Measurements from ENCODE around the gene TMEM150A. TPM values are rescaled to one million over a fixed set of nuclear protein-coding genes. Genes with fewer than 3 reads are reported as not detected.

Gene TMEM150A
- total and polyA plus RNA-seq, 2 of the 4 experiments (the other 2 are of a cell fraction) = 4.8 to 16.3 TPM

- Histone ChIP-seq H2BK20ac (ENCODE audit: low read depth, low read length) (no peak overlapping the region; the same call in 1 of the 2 replicates), H2AK5ac (ENCODE audit: low read depth, low read length) (peak overlapping the region; percentile 68), H2BK5ac (ENCODE audit: low read depth, low read length, poor library complexity, severe bottlenecking) (peak overlapping the region; percentile 29), H3K4me2 (ENCODE audit: low read depth, low read length) (no peak overlapping the region), H3K4ac (ENCODE audit: low read depth, low read length) (peak overlapping the region; percentile 63), H3K9ac (ENCODE audit: low read depth, low read length) (no peak overlapping the region), H3K9me3 (ENCODE audit: control insufficient read depth, insufficient read depth, low read length) (no peaks in the 10 kb centered on the region), H2AK9ac (replicated peaks; ENCODE audit: low read depth, low read length, poor library complexity) (peak overlapping the region; percentile 47), H3K9me1 (ENCODE audit: insufficient read depth, low read length) (peaks cover 9% of the 10 kb centered on the region; the same call in 1 of the 2 replicates), H4K91ac (ENCODE audit: insufficient read depth, low read depth, low read length) (peak overlapping the region; percentile 17; the same call in 1 of the 2 replicates), H3K4me1 (ENCODE audit: control insufficient read depth, insufficient read depth, low read length) (peaks cover 18% of the 10 kb centered on the region), H3K18ac (ENCODE audit: low read depth, low read length) (peak overlapping the region; percentile 3; the same call in 1 of the 2 replicates), H3K23ac (ENCODE audit: low read depth, low read length) (peak overlapping the region; percentile 37; the same call in 1 of the 2 replicates), H4K8ac (ENCODE audit: low read depth in 2 of 2, low read length in 2 of 2) (peak overlapping the region in 1 of 2 experiments; percentile 53; a peak in 1 of 4 replicates), H4K5ac (ENCODE audit: low read depth, low read length) (peak overlapping the region; percentile 31; the same call in 1 of the 2 replicates), H3K27ac (ENCODE audit: insufficient read depth, low read length) (peak overlapping the region; percentile 98; the same call in 1 of the 2 replicates), H2BK120ac (ENCODE audit: low read depth, low read length) (peak overlapping the region; percentile 92; the same call in 1 of the 2 replicates), H2AFZ (replicated peaks; ENCODE audit: low read length, poor library complexity) (no peak overlapping the region), H3K79me1 (ENCODE audit: low read depth in 1 of 2, low read length in 2 of 2) (peaks cover 8 to 50% of the 10 kb centered on the region in 2 experiments; a peak in 3 of 4 replicates), H3K36me3 (ENCODE audit: control insufficient read depth, insufficient read depth, low read length) (peaks cover 42% of the 10 kb centered on the region), H3K27me3 (ENCODE audit: control insufficient read depth, insufficient read depth, low read length) (no peaks in the 10 kb centered on the region), H4K20me1 (ENCODE audit: insufficient read depth, low read length) (no peaks in the 10 kb centered on the region), H2BK15ac (ENCODE audit: low read depth, low read length) (no peak overlapping the region), H3K56ac (ENCODE audit: extremely low read depth, insufficient read depth, low read length) (no peak overlapping the region), H3K4me3 (ENCODE audit: insufficient read depth, low read depth, low read length) (no peak overlapping the region), H3K14ac (replicated peaks; ENCODE audit: low read depth, low read length) (peak overlapping the region; percentile 78)
- TF ChIP-seq CTCF (conservative IDR thresholded peaks at IDR 0.05; ENCODE audit: low read depth, low read length) = peak; percentile 89
- TF ChIP-seq RAD21 (IDR thresholded peaks at IDR 0.05; ENCODE audit: low read length) = peak; percentile 95
- TF ChIP-seq MAZ (IDR thresholded peaks at IDR 0.05; ENCODE audit: borderline replicate concordance, low read depth, low read length) = no peak
- no peak for TF ChIP-seq FOS (IDR thresholded peaks at IDR 0.05; ENCODE audit: low read depth, low read length)
- no peak for TF ChIP-seq ELK1 (IDR thresholded peaks at IDR 0.05; ENCODE audit: borderline replicate concordance, low read depth, low read length)
- TF ChIP-seq MAFK (IDR thresholded peaks at IDR 0.05; ENCODE audit: low read depth, low read length) = peak; percentile 29; the same call in 1 of the 2 replicates
- TF ChIP-seq SMC3 (IDR thresholded peaks at IDR 0.05; ENCODE audit: low read depth, low read length) = peak; percentile 95
- TF ChIP-seq NFE2L2 (IDR thresholded peaks at IDR 0.05; ENCODE audit: low read depth, low read length) = no peak
- TF ChIP-seq POLR2A (IDR thresholded peaks at IDR 0.05; ENCODE audit: low read depth, low read length) = 0 out of 2 replicates have a peak, but pooled peaks have one; percentile 23
- in situ Hi-C loops (cut with MboI; ENCODE audit: low sequenced_read_pairs) (loop anchor here (5.0 to 10.0 kb wide), 2 partner anchors 130 to 487 kb away; no protein-coding TSS in a partner anchor), intact Hi-C loops (cut with micrococcal nuclease) (loop anchor here (1.0 to 5.0 kb wide), 3 partner anchors 132 to 225 kb away; partner anchors contain the start of gene TGOLN2), dilution Hi-C loops (cut with HindIII; ENCODE audit: low sequenced_read_pairs, unreplicated experiment) (no loop called here)
- 57% methylated on average over 2 of the region's 9 CpGs; no CpG with 5 or more reads in 1 of the 2 experiments for WGBS, 2 experiments (ENCODE audit: extremely low coverage in 2 of 2, insufficient read length in 1 of 2)
- ATAC-seq (ENCODE audit: low read depth) (peak; percentile 24; the same call in 1 of the 2 replicates), DNase-seq (peak; percentile 74)
- BruUV-seq (replicated peaks) = no TSS peak
- ChIA-PET CTCF (interaction anchor here (0.6 to 6.8 kb wide), 6 partner anchors 48 to 135 kb away, joined by 3 to 46 read pairs (median 3); partner anchors contain the start of gene SH2D6), POLR2A (ENCODE audit: unreplicated experiment) (interaction anchor here (0.8 to 5.1 kb wide), 3 partner anchors 12 to 224 kb away, joined by 3 to 42 read pairs (median 4); partner anchors contain the start of genes MAT2A and TGOLN2)
Measured at GRCh38 chr2:85551698-85552678, 50.5 kb downstream of the TMEM150A start.

Measured in IMR-90 (cell line).